Measurements from ENCODE around the gene GPBP1.

GPBP1 gene, protein sequence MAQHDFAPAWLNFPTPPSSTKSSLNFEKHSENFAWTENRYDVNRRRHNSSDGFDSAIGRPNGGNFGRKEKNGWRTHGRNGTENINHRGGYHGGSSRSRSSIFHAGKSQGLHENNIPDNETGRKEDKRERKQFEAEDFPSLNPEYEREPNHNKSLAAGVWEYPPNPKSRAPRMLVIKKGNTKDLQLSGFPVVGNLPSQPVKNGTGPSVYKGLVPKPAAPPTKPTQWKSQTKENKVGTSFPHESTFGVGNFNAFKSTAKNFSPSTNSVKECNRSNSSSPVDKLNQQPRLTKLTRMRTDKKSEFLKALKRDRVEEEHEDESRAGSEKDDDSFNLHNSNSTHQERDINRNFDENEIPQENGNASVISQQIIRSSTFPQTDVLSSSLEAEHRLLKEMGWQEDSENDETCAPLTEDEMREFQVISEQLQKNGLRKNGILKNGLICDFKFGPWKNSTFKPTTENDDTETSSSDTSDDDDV

DNA sequence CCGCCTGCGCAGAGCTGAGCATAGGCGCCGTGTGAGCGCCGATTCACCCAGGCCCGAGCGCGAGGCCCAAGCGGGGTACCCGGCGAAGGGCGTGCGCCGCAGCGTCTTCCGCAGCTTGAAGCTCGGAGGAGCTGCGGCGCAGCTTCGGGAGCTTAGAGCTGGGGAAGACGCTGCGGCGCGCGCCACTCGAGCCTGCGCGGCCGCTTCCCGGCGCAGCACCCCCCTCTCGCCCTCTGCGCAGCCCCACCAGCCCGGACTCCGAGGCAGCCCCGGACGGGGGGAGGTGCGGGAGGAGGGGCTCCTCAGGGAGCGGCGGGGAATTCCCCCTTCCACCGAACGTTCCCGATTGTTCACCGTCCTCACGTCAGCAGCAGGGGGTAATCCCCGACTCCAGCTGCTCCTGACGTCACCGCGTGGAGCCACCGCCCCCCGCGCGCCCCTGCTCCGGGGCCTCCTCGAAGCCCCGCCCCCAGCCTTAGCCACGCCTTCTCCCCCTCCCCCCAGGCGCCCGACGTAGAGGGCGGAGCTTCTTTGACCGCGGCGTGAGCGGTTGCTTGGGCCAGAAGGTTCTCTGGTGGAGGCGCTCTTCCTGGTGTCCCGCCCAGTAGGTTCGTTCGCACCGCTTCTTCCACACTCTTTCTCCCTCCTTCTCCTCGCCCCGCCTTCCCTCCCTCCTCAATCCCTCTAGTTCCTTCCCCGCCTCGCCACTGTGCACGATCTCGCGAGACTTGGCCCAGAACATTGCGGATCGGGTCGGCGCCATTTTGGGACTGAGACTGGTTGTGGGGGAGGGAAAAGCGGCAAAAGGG is at the start of gene GPBP1:
Gene GPBP1 (plus strand): TSS at position 741 of the 809 bp plus-strand sequence. CDS start 40,072 bp downstream, outside the sequence.
- TF ChIP-seq EZH2 (IDR thresholded peaks at IDR 0.05; ENCODE audit: borderline replicate concordance, low read length) = no peak
- TF ChIP-seq, protein P1, sequence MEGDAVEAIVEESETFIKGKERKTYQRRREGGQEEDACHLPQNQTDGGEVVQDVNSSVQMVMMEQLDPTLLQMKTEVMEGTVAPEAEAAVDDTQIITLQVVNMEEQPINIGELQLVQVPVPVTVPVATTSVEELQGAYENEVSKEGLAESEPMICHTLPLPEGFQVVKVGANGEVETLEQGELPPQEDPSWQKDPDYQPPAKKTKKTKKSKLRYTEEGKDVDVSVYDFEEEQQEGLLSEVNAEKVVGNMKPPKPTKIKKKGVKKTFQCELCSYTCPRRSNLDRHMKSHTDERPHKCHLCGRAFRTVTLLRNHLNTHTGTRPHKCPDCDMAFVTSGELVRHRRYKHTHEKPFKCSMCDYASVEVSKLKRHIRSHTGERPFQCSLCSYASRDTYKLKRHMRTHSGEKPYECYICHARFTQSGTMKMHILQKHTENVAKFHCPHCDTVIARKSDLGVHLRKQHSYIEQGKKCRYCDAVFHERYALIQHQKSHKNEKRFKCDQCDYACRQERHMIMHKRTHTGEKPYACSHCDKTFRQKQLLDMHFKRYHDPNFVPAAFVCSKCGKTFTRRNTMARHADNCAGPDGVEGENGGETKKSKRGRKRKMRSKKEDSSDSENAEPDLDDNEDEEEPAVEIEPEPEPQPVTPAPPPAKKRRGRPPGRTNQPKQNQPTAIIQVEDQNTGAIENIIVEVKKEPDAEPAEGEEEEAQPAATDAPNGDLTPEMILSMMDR (IDR thresholded peaks at IDR 0.05; ENCODE audit: low read length) = no peak

DNA sequence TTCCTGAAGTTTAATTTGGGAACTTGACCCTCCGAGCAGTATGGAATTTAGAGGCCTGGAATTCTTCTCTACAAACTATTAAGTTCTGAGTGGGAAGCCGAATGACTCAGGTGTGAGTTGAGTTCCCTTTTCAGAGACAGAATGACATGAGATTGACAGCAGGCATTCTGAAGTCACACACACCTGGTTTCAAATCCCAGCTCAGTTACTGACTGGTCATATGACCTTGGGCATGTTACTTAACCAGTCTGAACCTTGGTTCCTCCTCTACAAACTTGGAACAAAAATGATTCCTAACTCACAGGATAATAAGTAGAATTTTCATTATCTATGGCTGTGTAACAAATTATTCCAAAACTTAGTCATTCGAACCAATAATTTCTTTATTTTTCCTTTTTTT is 45.5 kb upstream of the GPBP1 start:
- no peaks in the 10 kb centered on the region for H3K79me2 ChIP-seq (ENCODE audit: insufficient read depth, low read length)
- no peak overlapping the region for H2AFZ ChIP-seq (ENCODE audit: low read length)
- H3K4me2 ChIP-seq (ENCODE audit: low read length) = no peak overlapping the region
- H3K4me1 ChIP-seq (ENCODE audit: insufficient read depth, low read length, severe bottlenecking) = no peaks in the 10 kb centered on the region
- TF ChIP-seq, protein P1 (IDR thresholded peaks at IDR 0.05; ENCODE audit: low read length) = no peak
- no peak for TF ChIP-seq EZH2 (IDR thresholded peaks at IDR 0.05; ENCODE audit: borderline replicate concordance, low read length)
- H3F3A ChIP-seq (ENCODE audit: insufficient read depth, low read length) = no peaks in the 10 kb centered on the region
- H3K4me3 ChIP-seq (ENCODE audit: low read depth, low read length, poor library complexity, severe bottlenecking) = no peak overlapping the region
- no peaks in the 10 kb centered on the region for H3K36me3 ChIP-seq (ENCODE audit: insufficient read depth, low read length)
- H3K9me3 ChIP-seq (ENCODE audit: low read length) = no peaks in the 10 kb centered on the region
- no peak overlapping the region for H3K9ac ChIP-seq (ENCODE audit: low read length)
- H3K27ac ChIP-seq (ENCODE audit: low read depth, low read length, poor library complexity, severe bottlenecking) = no peak overlapping the region
- H4K20me1 ChIP-seq (ENCODE audit: insufficient read depth, low read length) = no peaks in the 10 kb centered on the region
- H3K9me2 ChIP-seq (ENCODE audit: low read depth, low read length) = no peaks in the 10 kb centered on the region
- 0 out of 2 replicates have a peak, but pooled peaks cover 3% of the 10 kb centered on the region for H3K27me3 ChIP-seq (ENCODE audit: insufficient read depth, low read length)

More for the DNA sequence above, at the start of gene GPBP1:
- Histone ChIP-seq H3K36me3 (ENCODE audit: insufficient read depth, low read length) (peaks cover 25% of the 10 kb centered on the region; the same call in 1 of the 2 replicates), H3K4me2 (ENCODE audit: low read length) (peak within 1 kb of the TSS; percentile 97), H3K4me1 (ENCODE audit: insufficient read depth, low read length, severe bottlenecking) (peaks cover 33% of the 10 kb centered on the region), H3F3A (ENCODE audit: insufficient read depth, low read length) (peaks cover 9% of the 10 kb centered on the region; the same call in 1 of the 2 replicates), H3K9me3 (ENCODE audit: low read length) (no peaks in the 10 kb centered on the region), H3K27me3 (ENCODE audit: insufficient read depth, low read length) (no peaks in the 10 kb centered on the region), H4K20me1 (ENCODE audit: insufficient read depth, low read length) (no peaks in the 10 kb centered on the region), H3K4me3 (ENCODE audit: low read depth, low read length, poor library complexity, severe bottlenecking) (peak within 1 kb of the TSS; percentile 90), H3K9ac (ENCODE audit: low read length) (peak within 1 kb of the TSS; percentile 98), H3K79me2 (ENCODE audit: insufficient read depth, low read length) (peaks cover 45% of the 10 kb centered on the region), H3K9me2 (ENCODE audit: low read depth, low read length) (no peaks in the 10 kb centered on the region), H3K27ac (ENCODE audit: low read depth, low read length, poor library complexity, severe bottlenecking) (peak within 1 kb of the TSS; percentile 93), H2AFZ (ENCODE audit: low read length) (peak within 1 kb of the TSS; percentile 82; the same call in 1 of the 2 replicates)

DNA sequence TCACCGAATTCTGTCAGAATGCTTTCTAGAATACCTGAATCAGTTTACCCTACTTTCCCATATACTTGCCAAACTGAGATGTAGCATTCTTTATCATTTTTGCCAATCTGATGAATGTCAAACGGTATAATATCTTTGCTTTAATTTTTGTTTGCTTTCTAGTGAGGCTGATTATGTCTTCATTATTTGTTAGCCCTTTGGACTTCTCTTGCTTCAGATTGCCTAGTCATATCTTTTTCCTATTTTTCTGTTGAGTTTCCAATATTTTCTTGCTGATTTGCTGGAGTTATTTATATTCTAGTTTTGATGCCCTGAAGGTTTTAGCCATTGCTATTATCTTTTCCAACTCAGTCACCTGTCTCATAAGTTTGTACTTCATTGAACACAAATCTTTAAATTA is 40.3 kb upstream of the GPBP1 start:
- no peak for TF ChIP-seq EZH2 (IDR thresholded peaks at IDR 0.05; ENCODE audit: borderline replicate concordance, low read length)
- TF ChIP-seq, protein P1 (IDR thresholded peaks at IDR 0.05; ENCODE audit: low read length) = no peak
- H3F3A ChIP-seq (ENCODE audit: insufficient read depth, low read length) = no peaks in the 10 kb centered on the region
- H3K4me3 ChIP-seq (ENCODE audit: low read depth, low read length, poor library complexity, severe bottlenecking) = no peak overlapping the region
- H3K9me2 ChIP-seq (ENCODE audit: low read depth, low read length) = no peaks in the 10 kb centered on the region
- H3K27me3 ChIP-seq (ENCODE audit: insufficient read depth, low read length) = 0 out of 2 replicates have a peak, but pooled peaks cover 3% of the 10 kb centered on the region
- no peak overlapping the region for H3K27ac ChIP-seq (ENCODE audit: low read depth, low read length, poor library complexity, severe bottlenecking)
- no peaks in the 10 kb centered on the region for H3K36me3 ChIP-seq (ENCODE audit: insufficient read depth, low read length)
- no peak overlapping the region for H3K9ac ChIP-seq (ENCODE audit: low read length)
- H4K20me1 ChIP-seq (ENCODE audit: insufficient read depth, low read length) = no peaks in the 10 kb centered on the region
- H3K4me1 ChIP-seq (ENCODE audit: insufficient read depth, low read length, severe bottlenecking) = peaks cover 5% of the 10 kb centered on the region
- no peak overlapping the region for H2AFZ ChIP-seq (ENCODE audit: low read length)
- no peaks in the 10 kb centered on the region for H3K79me2 ChIP-seq (ENCODE audit: insufficient read depth, low read length)
- H3K9me3 ChIP-seq (ENCODE audit: low read length) = no peaks in the 10 kb centered on the region
- H3K4me2 ChIP-seq (ENCODE audit: low read length) = no peak overlapping the region

All from OCI-LY1 (cell line).